Dedifferentiated amniotic fluid mesenchymal stem cell (primary cell): ENCODE measurements around the gene ERICH4.
"Not testable (repeated sequence)": the region's sequence is repeated elsewhere in the genome, so short reads cannot be mapped to it uniquely, and the experiment has no call there.

Experiments used
- DNase-seq: peaks from one replicate; pipeline ENCODE4 v3.0.0-alpha.2; 2016; ENCODE audit errors: extremely low spot score

ERICH4 gene

GRCh38 chr19:41435376-41435775, 7.6 kb upstream of the ERICH4 start:
- not testable (repeated sequence) for DNase-seq

- no peak for DNase-seq
Observed at GRCh38 chr19:41435936-41436673, 6.9 kb upstream of the ERICH4 start.

DNA sequence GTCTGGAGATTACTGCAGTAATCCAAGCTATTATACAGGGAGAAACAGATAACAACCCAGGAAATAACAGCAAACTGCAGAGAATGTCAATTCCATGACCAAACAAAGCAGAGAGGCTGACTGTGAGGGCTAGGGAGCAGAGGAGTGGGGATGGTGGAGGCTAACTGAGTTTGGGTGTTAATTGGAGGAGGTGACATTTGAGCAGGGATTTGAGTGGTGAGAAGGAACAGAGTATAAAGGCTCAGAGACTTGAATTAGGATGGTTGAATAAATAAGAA, 6.3 kb upstream of the ERICH4 start:
- DNase-seq: no peak

DNA sequence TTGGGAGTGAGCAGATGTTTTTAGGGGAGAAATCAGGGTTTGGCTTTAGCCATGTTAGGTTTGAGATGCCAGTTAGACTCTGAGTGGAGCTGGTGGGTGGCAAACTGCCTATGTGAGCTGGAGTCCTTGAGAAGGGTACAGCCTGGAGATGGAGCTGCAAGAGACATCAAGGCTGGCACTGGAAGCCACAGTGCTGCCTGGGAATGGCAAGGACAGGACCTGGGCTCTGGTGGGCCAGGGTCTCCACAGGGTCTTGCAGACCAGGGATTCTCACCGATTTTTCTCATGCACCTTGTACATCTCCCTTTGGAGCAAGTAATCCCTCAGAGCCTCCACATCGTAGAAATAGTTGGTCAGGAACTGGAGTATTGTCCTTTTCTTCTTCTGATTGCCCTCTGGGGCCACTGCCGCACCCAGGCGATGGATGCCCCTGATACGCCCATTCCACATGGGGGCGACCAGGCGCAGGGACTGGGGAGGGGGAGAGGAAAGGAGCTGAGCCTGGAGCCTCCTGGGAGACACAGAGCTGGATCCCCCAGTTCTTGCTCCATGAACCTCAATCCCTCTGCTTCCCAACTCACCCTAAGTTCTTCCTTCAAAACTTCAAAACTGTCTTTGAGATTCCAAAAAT, 4.9 kb upstream of the ERICH4 start:
- DNase-seq: no peak

DNA sequence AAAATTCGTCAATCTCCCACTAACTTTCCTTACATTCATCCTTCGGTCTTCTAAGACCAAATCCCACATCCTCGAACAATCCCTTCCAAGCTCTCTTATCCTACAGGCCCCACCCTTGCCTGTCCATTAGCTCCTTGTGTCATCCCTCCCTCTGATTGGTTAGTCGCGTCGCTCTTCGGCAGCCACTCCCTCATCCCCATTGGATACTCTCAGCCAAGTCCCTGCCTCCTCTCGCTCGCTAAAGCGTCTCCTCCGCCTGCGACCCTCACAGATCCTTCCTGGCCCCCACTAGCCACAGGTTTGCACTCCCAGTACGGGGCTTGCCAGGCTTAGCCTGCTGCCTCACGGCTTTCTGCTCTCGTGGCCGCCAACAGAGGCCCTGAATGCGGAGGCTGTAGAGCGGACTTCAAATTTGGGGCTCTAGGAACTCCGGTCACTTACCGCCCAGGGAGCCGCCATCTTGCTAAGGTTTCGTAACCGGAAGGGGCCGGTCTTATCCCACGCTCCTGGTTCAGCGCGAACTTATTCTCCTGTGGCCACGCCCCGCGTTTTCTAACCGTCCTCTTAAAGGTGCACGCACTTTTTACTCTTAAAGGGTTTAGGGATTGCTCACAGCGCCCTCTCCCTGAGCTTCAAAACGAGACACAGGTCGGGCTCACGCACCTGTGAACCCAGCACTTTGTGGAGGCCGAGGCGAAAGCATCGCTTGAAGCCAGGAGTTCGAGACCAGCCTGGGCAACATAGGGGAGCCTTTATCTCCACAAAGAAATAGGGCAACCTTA, 3.3 kb upstream of the ERICH4 start, which contains the start of gene DMAC2:
Gene DMAC2 (minus strand): TSS at position 472 of the 782 bp plus-strand sequence. CDS start 13 bp downstream, at position 459.
- peak; percentile 98 for DNase-seq

- no peak for DNase-seq
Observed at GRCh38 chr19:41441321-41441945, 1.5 kb upstream of the ERICH4 start.

DNA sequence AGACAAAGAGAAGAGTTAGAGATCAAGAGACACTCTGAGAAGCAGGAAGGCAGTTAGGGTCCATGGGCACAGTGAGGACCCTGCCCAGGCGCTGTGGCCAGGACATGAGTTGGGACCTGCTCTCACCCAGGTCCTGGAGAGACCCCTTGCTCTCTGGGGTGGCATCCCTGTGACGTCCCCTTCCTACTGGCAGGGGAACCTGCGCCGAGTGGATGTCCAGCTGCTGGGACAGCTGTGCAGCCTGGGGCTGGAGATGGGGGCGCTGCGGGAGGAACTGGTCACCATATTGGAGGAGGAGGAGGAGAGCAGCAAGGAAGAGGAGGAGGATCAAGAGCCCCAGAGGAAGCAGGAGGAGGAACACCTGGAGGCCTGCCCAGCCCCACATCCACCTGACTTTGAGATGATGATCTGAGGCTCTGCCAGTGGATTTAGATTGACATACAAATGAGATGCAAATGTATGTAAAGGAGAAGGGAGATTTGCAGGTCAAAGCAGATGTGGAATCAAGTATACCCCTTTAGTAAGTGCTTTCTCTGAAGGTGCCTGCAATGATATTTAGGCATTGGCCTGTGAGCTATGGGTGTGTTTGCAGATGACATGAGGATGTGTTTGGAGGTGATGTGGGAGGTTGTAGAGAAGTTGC, 978 bp downstream of the ERICH4 start:
- no peak for DNase-seq

DNA sequence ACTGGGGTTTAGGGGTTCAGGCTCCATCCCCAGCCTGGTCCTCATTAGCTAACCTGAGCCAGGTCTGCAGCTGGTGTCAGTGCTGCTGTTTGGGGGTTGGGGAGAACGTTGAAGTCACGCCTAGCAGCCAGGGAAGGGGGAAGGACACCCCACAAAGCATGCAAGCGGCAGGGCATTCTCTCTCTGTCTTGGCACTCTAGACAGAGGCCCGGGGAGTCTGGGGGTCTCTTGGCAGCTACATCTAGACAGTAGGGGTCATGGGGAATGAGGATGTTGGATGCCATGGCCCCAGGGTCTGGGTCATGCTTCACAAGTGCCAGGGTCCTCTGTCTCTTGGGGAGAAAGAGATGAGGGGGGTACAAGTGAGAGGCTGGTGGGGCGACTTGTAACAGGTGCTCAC, 2.6 kb downstream of the ERICH4 start:
- DNase-seq: no peak

DNA sequence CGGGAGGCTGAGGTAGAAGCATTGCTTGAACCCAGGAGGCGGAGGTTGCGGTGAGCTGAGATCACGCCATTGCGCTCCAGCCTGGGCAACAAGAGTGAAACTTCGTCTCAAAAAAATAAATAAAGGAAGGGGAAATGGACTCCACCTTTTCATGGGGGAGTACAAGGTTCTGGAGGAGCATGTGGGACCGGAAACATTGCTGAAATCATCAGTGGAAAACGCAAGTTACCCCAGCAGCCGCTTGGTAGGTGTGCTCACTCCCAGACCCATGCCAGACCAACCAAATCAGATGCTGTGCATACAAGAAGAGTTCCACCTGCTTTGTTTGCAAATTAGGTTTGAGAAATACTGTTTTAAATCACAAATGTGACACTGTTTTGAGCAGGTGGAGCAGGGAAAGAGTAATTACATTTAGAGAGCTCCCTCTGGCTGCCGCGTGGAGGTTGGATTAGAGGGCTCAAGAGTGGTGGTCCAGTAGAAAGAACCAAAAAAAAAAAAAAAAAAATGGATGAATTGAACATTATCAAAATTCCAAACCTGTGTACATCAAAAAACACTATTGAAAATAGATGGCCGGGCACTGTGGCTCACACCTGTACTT, 4.9 kb downstream of the ERICH4 start:
- no peak for DNase-seq

DNA sequence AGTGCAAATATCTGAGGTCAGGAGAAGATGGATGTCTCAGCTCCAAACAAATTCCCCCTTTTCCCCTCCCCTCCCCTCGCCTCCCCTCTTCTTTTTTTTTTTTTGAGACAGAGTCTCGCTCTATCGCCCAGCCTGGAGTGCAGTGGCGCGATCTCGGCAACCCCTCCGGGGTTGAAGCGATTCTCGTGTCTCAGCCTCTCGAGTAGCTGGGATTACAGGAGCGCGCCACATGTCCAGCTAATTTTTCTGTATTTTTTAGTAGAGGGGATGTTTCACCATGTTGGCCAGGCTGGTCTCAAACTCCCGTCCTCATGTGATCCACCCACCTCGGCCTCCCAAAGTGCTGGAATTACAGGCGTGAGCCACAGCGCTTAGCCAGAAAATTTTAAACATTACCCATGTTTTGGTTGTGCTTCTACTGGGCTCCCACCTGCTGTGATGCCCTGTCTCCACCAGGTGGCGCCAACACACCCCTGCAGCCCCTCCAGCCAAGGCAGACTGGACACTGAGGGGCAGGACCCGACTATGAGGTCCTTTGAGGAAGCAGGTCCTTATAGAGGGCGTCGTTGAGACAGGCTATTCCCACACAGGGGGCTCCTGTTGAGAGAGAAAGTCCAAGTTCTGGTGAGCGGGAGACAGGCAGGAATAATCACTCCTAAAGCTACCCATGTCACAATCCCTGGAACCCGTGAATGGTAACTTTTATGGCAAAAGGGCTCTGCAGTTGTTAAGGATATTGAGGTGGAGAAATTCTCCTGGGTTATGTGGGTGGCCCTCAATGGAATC, 6.3 kb downstream of the ERICH4 start:
- DNase-seq: peak; percentile 42

- no peak for DNase-seq
Observed at GRCh38 chr19:41449865-41450178, 6.9 kb downstream of the ERICH4 start.

DNA sequence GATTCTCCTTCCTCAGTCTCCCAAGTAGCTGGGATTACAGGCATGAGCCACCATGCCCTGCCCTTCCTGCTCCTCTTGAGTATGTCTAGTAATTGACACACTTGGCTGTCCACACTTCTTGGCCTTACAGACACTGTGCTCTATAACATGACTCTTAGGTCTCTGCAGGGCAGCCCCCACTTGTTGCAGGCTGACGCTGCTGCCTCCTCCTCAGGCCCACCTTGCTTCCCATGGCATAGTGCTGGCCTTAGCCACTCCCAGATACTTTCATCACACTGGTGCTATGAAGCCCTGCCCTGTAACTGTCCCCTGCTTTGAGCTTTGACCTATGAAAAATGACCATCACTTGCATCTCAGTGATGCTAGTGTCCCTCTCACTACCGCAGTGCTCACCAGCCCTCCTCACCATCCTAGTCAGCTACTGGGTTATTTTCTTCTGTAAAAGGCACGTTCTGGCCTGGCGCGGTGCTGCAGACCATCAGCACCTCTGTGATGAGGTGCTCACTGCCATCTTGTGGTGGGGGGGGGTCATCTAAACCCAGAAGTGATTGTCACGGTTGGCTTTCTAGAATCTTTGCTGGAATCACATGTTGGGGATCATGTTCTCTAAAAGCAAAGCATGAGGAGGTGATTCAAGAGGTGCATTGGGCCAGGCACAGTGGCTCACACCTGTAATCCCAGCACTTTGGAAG, 9.8 kb downstream of the ERICH4 start:
- no peak for DNase-seq

- DNase-seq: no peak
Observed at GRCh38 chr19:41455936-41456335, 13.0 kb downstream of the ERICH4 start.

- DNase-seq: no peak
Observed at GRCh38 chr19:41456342-41456918, 13.5 kb downstream of the ERICH4 start.

DNA sequence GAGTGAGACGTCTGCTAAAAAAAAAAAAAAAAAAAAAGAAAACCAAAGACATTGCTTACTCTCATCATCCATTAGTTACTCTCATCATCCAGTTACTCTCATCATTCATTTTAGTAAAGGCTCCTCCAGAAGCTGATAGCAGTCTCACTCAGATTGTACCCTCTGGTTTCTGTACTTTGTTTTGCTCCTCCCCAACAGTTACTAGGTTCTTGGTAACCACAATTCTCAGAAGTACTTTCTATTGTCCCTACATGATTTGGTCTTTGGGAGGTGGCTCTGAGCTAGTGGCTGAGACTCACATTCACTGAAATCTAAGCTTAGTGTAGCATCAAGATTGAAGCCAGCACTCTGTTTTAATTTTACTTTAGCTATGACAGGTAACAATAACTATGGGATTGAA, 14.3 kb downstream of the ERICH4 start:
- DNase-seq: no peak

DNA sequence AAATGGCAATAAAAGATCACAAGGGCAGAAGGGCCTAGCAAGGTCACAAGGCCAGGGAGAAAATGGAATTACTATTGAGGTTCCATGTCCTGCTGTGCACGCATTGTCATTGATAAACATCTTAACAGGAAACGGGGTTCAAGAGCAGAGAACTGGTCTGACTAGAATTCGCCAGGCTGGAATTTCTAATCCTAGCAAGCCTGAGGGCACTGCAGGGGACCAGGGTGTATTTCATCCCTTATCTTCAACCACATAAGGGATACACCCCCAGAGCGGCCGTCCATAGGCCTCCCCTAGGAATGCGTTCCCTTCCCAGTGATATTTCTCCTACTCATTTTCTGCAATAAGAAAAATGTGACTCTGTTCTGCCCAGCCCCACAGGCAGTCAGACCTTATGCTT, 19.5 kb downstream of the ERICH4 start:
- DNase-seq: no peak

DNA sequence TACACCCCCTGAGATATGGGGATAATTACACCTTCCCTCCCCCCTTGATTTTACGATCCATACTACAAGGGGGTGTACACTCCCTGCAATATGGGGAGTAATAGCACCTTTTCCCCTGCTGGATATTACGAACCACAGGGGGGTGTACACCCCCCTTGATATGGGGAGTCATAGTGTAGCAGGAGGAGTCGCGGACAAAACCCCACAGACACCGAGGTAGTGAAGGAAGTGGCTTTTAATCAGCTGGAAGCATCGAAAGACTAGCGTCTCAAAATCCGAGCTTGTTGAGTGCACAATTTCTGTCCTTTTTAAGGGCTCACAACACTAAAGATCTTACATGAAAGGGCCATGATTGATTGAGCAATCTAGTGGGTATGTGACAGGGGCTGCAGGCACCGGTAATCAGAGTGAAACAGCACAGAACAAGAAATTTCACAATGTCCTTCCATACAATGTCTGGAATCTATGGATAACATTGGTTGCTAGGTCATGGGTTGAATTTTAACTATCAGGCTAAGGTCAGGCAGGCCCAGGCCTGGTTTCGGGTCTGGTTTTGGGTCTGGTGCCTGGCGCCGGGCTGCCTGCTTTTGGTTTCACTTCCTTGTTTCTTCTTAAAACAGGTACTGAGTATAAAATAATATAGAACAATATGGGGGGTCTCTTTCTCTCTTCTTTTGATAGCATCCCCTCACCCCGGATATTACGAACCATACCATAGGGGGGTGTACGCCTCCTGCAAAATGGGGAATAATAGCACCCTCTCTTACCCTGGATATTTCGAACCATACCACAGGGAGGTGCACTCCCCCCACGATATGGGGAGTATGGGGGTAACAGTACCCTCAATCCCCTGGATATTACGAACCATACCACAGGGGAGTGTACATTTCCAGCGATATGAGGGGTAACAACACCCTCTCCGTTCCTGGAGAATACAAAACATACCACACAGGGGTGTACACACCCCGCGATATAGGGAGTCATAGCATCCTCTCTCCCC, 20.6 kb downstream of the ERICH4 start:
- DNase-seq: not testable (repeated sequence)

GRCh38 chr19:41476583-41476982, 33.6 kb downstream of the ERICH4 start:
- DNase-seq: no peak

DNA sequence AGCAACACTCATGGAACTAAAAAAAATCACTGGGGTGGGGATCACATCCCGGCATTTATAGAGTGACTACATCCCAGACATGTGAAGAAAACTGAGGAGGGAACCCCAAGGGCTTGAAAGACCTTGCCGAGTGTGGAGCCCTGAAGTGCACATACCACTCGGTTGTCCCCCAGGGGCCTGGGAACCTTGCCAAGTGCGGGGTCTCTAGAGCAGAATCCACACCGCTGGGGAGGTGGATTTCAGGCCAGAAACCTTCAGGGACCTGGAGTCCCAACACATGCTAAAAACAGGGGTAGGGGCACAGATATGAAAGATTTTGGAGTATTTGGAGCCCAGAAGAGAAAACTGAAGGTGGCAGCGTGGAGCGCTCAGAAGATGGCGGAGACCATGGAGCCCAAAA, 35.2 kb downstream of the ERICH4 start:
- no peak for DNase-seq
